K562 (cell line): Measurements from ENCODE around the gene P3H4. TPM values are rescaled to one million over a fixed set of nuclear protein-coding genes. Genes with fewer than 3 reads are reported as not detected.

Source experiments
- CXXC5 ChIP-seq: fragments of 250-450 bp; sonication (Bioruptor Pico); IDR thresholded peaks from 2 replicates; pipeline ENCODE4 v1.8.0; 2022; ENCODE audit warnings: inconsistent platforms, mild to moderate bottlenecking, moderate library complexity
- E2F8 ChIP-seq: fragments of 450-650 bp; IDR thresholded peaks from 2 replicates; pipeline ENCODE4 v1.7.1; 2018; ENCODE audit warnings: mild to moderate bottlenecking, low read depth; ENCODE audit not compliant: partially characterized antibody
- ELF1 ChIP-seq: fragments of 200-800 bp; sonication (Bioruptor generic); IDR thresholded peaks from 2 replicates; pipeline ENCODE4 v1.6.1; 2016; ENCODE audit warnings: missing genetic modification characterization, missing compliant biosample characterization
- ETV1 ChIP-seq: fragments of 450-650 bp; conservative IDR thresholded peaks from 2 replicates; pipeline ENCODE4 v1.6.1; 2016; ENCODE audit warnings: missing genetic modification characterization, control low read depth, low read depth, missing compliant biosample characterization
- GTF2A2 ChIP-seq: IDR thresholded peaks from 2 replicates; pipeline ENCODE4 v1.6.1; 2016; ENCODE audit warnings: mild to moderate bottlenecking, missing genetic modification characterization, missing compliant biosample characterization
- GTF2E2 ChIP-seq: fragments of 200-800 bp; sonication (Bioruptor generic); IDR thresholded peaks from 2 replicates; pipeline ENCODE4 v1.6.1; 2016; ENCODE audit warnings: missing genetic modification characterization, missing compliant biosample characterization
- HBP1 ChIP-seq: fragments of 450-650 bp; formaldehyde crosslinking; IDR thresholded peaks from 2 replicates; pipeline ENCODE4 v1.4.0; 2022; ENCODE audit warnings: missing genetic modification characterization
- HMG20B ChIP-seq: fragments of 250-450 bp; sonication (Bioruptor Pico); IDR thresholded peaks from 2 replicates; pipeline ENCODE4 v1.5.0; 2021; ENCODE audit warnings: mild to moderate bottlenecking
- LARP7 ChIP-seq: fragments of 450-650 bp; IDR thresholded peaks from 2 replicates; pipeline ENCODE4 v1.6.1; 2016
- MCM2 ChIP-seq: fragments of 450-650 bp; IDR thresholded peaks from 2 replicates; pipeline ENCODE4 v1.6.1; 2017; ENCODE audit warnings: low read depth, mild to moderate bottlenecking
- NR0B1 ChIP-seq: fragments of 450-650 bp; IDR thresholded peaks from one replicate; pipeline ENCODE4 v1.6.1; 2018; ENCODE audit warnings: mild to moderate bottlenecking, moderate library complexity; ENCODE audit not compliant: partially characterized antibody
- SAFB ChIP-seq: fragments of 200-400 bp; formaldehyde crosslinking; IDR thresholded peaks from 2 replicates; pipeline ENCODE4 v1.6.1; 2017; ENCODE audit warnings: low read depth, low read length, borderline replicate concordance
- SP1 ChIP-seq: sonication (generic); formaldehyde crosslinking; IDR thresholded peaks from 2 replicates; pipeline ENCODE4 v1.8.1; 2022; ENCODE audit warnings: mild to moderate bottlenecking, missing genetic modification reagents
- SREBF1 ChIP-seq: fragments of 150-350 bp; IDR thresholded peaks from 2 replicates; pipeline ENCODE4 v1.6.1; 2014; ENCODE audit warnings: antibody characterized with exemption, low read depth, low read length, borderline replicate concordance
- TEAD2 ChIP-seq: fragments of 450-650 bp; IDR thresholded peaks from 2 replicates; pipeline ENCODE4 v1.6.1; 2016; ENCODE audit warnings: missing genetic modification characterization, control low read depth, missing compliant biosample characterization
- ZNF324 ChIP-seq: fragments of 250-450 bp; sonication (Bioruptor Pico); IDR thresholded peaks from 2 replicates; pipeline ENCODE4 v1.4.0; 2020; ENCODE audit warnings: mild to moderate bottlenecking
- ZNF354B ChIP-seq: fragments of 250-450 bp; sonication (Bioruptor Pico); IDR thresholded peaks from 2 replicates; pipeline ENCODE4 v1.4.0; 2020
- ZNF586 ChIP-seq: fragments of 450-650 bp; formaldehyde crosslinking; conservative IDR thresholded peaks from 2 replicates; pipeline ENCODE4 v1.4.0; 2020; ENCODE audit warnings: mild to moderate bottlenecking, moderate library complexity
- polyA plus RNA-seq, 8 experiments: library from polyadenylated mRNA; depleted of rRNA in 4 of 8; stranded (reverse) in 5 of 8; unstranded in 3 of 8; fragments of >200 nt; fragmentation: Nextera tagmentation in 2 of 8; fragmentation: Illumina TruSeq in 1 of 8; extraction: Ambion mirVana in 2 of 8; extraction: Trizol in 1 of 8; gene quantifications; 2 replicates each; pipeline versions ENCODE4 v1.2.1 to v1.2.3, GENCODE V29; 2011 to 2014; ENCODE audit warnings: inconsistent platforms in 1 of 8, missing spikeins in 1 of 8
- total RNA-seq, 7 experiments: library from RNA; depleted of rRNA in 6 of 7; stranded (reverse); fragments of >200 nt in 6 of 7; fragmentation: Illumina TruSeq in 2 of 7; extraction: Trizol in 2 of 7; gene quantifications; 2 replicates each; pipeline versions ENCODE4 v1.2.1 to v1.2.3, GENCODE V29; 2011 to 2021; ENCODE audit warnings: low replicate concordance in 1 of 7
- TF ChIP-seq, protein P1 (sequence below): fragments of 200-800 bp; sonication (Bioruptor generic); IDR thresholded peaks from 2 replicates; pipeline ENCODE4 v1.6.1; 2017; ENCODE audit warnings: missing genetic modification characterization, missing compliant biosample characterization
- TF ChIP-seq, protein P2 (sequence below), 2 experiments: IDR thresholded peaks; 2 replicates each; pipeline ENCODE4 v1.6.1; 2011; ENCODE audit warnings: borderline replicate concordance in 1 of 2, control low read depth in 1 of 2, low read depth in 1 of 2, low read length in 1 of 2, mild to moderate bottlenecking in 1 of 2, mixed read lengths in 1 of 2, moderate library complexity in 1 of 2; ENCODE audit not compliant: insufficient read depth in 1 of 2, insufficient read length in 1 of 2, poor library complexity in 1 of 2, severe bottlenecking in 1 of 2; ENCODE audit errors: extremely low read depth in 1 of 2

P3H4 gene
- total and polyA plus RNA-seq, 9 of the 15 experiments (the other 6 are each of a cell fraction or from before 2014, with no cell fraction given), result 0.10 to 3.7 (median 1.0) TPM

DNA sequence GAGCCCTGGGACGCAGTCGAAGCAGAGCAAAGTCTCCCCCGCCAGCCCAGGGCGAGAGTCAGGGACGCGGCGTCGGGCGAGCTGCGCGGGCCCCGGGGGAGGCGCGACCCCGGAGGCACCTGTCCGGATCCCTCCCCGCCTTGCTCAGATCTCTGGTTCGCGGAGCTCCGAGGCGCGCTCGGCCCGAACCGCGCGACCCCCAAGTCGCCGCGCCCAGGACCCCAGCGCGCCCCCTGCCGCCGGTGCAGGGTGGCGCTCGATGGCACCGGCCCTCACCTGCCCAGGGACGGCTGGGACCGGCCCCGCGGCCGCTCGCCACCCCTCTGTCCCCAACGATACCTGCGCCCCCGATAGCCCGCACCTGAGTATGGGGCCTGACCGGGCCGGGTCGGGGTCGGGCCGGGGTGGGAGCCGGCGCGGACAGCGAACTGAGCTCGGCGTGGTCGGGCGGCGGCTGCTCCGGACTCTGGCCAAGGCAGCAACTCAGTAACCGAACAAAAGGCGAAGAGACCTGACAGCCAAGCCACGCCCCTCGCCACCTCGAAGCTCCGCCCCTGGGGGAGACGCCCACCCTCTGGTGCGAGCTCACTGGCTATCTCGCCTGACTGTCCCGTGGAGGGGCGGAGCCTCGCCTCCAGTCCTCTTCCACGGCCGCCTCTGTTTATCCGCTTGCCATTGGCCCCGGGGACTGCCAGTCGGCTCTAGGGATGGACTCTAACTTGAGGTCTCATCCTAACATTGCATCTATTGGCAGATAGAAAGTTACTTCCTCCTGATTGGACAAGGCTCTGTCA lies 25.3 kb downstream of the P3H4 start, which contains the start of gene JUP (continued):
- TF ChIP-seq E2F8 (no peak), HMG20B (CRISPR knock-in tag) (no peak), ZNF324 (CRISPR knock-in tag) (no peak), ZNF354B (CRISPR knock-in tag) (no peak), ETV1 (tag) (no peak), HBP1 (CRISPR knock-in tag) (no peak), SAFB (no peak), SP1 (CRISPR knock-in tag) (peak; percentile 89), ZNF586 (no peak), NR0B1 (no peak), GTF2A2 (tag) (no peak), MCM2 (no peak), LARP7 (no peak), SREBF1 (no peak), TEAD2 (tag) (no peak), CXXC5 (peak; percentile 77), ELF1 (tag) (no peak), GTF2E2 (tag) (no peak)
- TF ChIP-seq, protein P1, sequence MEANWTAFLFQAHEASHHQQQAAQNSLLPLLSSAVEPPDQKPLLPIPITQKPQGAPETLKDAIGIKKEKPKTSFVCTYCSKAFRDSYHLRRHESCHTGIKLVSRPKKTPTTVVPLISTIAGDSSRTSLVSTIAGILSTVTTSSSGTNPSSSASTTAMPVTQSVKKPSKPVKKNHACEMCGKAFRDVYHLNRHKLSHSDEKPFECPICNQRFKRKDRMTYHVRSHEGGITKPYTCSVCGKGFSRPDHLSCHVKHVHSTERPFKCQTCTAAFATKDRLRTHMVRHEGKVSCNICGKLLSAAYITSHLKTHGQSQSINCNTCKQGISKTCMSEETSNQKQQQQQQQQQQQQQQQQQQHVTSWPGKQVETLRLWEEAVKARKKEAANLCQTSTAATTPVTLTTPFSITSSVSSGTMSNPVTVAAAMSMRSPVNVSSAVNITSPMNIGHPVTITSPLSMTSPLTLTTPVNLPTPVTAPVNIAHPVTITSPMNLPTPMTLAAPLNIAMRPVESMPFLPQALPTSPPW (CRISPR knock-in tag), result peak; percentile 13; the same call in 1 of the 2 replicates
- TF ChIP-seq, protein P2, sequence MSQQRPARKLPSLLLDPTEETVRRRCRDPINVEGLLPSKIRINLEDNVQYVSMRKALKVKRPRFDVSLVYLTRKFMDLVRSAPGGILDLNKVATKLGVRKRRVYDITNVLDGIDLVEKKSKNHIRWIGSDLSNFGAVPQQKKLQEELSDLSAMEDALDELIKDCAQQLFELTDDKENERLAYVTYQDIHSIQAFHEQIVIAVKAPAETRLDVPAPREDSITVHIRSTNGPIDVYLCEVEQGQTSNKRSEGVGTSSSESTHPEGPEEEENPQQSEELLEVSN (IDR thresholded peaks at IDR 0.05; ENCODE audit: borderline replicate concordance in 1 of 2, extremely low read depth in 1 of 2, insufficient read depth in 1 of 2, insufficient read length in 1 of 2, low read depth in 1 of 2, low read length in 1 of 2, poor library complexity in 1 of 2, severe bottlenecking in 1 of 2), result peak in 1 of 2 experiments; percentile 59
